Endothelial cell of umbilical vein (primary cell): ENCODE data around the gene COL15A1. TPM values are rescaled to one million over a fixed set of nuclear protein-coding genes. Genes with fewer than 3 reads are reported as not detected.

Source experiments
- BruUV-seq: library from RNA; stranded (reverse); fragments of 400-500 nt; replicated peaks from 2 replicates; lab custom pipeline; 2021; lab: Mats Ljungman, UMichigan
- CTCF ChIA-PET: fragments of 300-600, 350-600 bp; sonication (Branson Sonifier 250); formaldehyde crosslinking; loops from one replicate; lab custom pipeline; 2021; ENCODE audit warnings: antibody characterized with exemption, inconsistent platforms; lab: Charles Lee
- POLR2A ChIA-PET: fragments of 300-600, 350-600 bp; sonication (Branson Sonifier 250); formaldehyde crosslinking; loops from one replicate; lab custom pipeline; 2021; ENCODE audit warnings: antibody characterized with exemption, inconsistent platforms; lab: Charles Lee
- DNase-seq: peaks from one replicate; pipeline ENCODE4 v3.0.0-alpha.2; 2011; ENCODE audit warnings: low read depth, low spot score
- FAIRE-seq: peaks from 2 replicates; lab custom pipeline; 2011; peaks lifted over from hg19 to GRCh38; lab: Jason Lieb, UNC
- H2AFZ ChIP-seq: 2 replicates; pipeline ENCODE4 v1.6.0; 2012; ENCODE audit warnings: low read depth, low read length, control low read depth, inconsistent platforms
- H3K27ac ChIP-seq: 2 replicates; pipeline ENCODE4 v1.5.1; 2011; ENCODE audit warnings: low read depth, mild to moderate bottlenecking, control low read depth, low read length, moderate library complexity; ENCODE audit not compliant: insufficient read depth
- H3K27me3 ChIP-seq, 2 experiments: 2 replicates each; pipeline versions ENCODE4 v1.6.0 to v1.6.1; 2011; ENCODE audit warnings: low read length in 2 of 2, mixed read lengths in 1 of 2; ENCODE audit not compliant: control insufficient read depth in 2 of 2, insufficient read depth in 2 of 2
- H3K36me3 ChIP-seq, 2 experiments: 2 replicates in 1 of 2; 3 replicates in 1 of 2; pipeline ENCODE4 v1.5.1; 2011; ENCODE audit warnings: low read length in 2 of 2, mild to moderate bottlenecking in 1 of 2, moderate library complexity in 1 of 2; ENCODE audit not compliant: control insufficient read depth in 2 of 2, insufficient read depth in 2 of 2; ENCODE audit errors: extremely low read depth in 1 of 2
- H3K4me1 ChIP-seq: 3 replicates; pipeline ENCODE4 v1.5.1; 2011; ENCODE audit warnings: mild to moderate bottlenecking, low read length; ENCODE audit not compliant: control insufficient read depth, insufficient read depth; ENCODE audit errors: extremely low read depth
- H3K4me2 ChIP-seq: 2 replicates; pipeline ENCODE4 v1.6.1; 2011; ENCODE audit warnings: low read length, control low read depth, mixed read lengths; ENCODE audit not compliant: insufficient read depth
- H3K4me3 ChIP-seq, 3 experiments: fragments of 200-600 bp in 1 of 3; sonication (generic), shearing (Covaris generic) in 1 of 3; replicated peaks in 1 of 3; 2 replicates each; pipeline ENCODE4 v1.5.1; 2011 to 2016; ENCODE audit warnings: control low read depth in 3 of 3, low read length in 3 of 3, mild to moderate bottlenecking in 2 of 3, inconsistent platforms in 1 of 3, low read depth in 1 of 3, moderate library complexity in 1 of 3; ENCODE audit not compliant: insufficient read depth in 1 of 3
- H3K79me2 ChIP-seq: 2 replicates; pipeline ENCODE4 v1.6.0; 2012; ENCODE audit warnings: low read length, inconsistent platforms; ENCODE audit not compliant: control insufficient read depth, insufficient read depth
- H3K9ac ChIP-seq: replicated peaks from 2 replicates; pipeline ENCODE3; 2011; ENCODE audit warnings: low read length, control low read depth; ENCODE audit not compliant: insufficient read depth; ENCODE audit errors: extremely low read depth
- H3K9me1 ChIP-seq: replicated peaks from 3 replicates; pipeline ENCODE4 v1.6.0; 2011; ENCODE audit warnings: mild to moderate bottlenecking, low read length; ENCODE audit not compliant: control insufficient read depth, insufficient read depth; ENCODE audit errors: extremely low read depth
- H3K9me3 ChIP-seq: replicated peaks from 2 replicates; pipeline ENCODE4 v1.5.1; 2012; ENCODE audit warnings: low read length, inconsistent platforms; ENCODE audit not compliant: control insufficient read depth, insufficient read depth
- H4K20me1 ChIP-seq: replicated peaks from 2 replicates; pipeline ENCODE3; 2011; ENCODE audit warnings: mild to moderate bottlenecking, low read length; ENCODE audit not compliant: control insufficient read depth, insufficient read depth; ENCODE audit errors: extremely low read depth
- EZH2 ChIP-seq: IDR thresholded peaks from 2 replicates; pipeline ENCODE4 v1.6.1; 2012; ENCODE audit warnings: borderline replicate concordance, low read depth, mild to moderate bottlenecking, moderate library complexity, low read length, inconsistent platforms; ENCODE audit not compliant: severe bottlenecking
- FOS ChIP-seq: IDR thresholded peaks from 2 replicates; pipeline ENCODE4 v1.6.1; 2011; ENCODE audit warnings: mild to moderate bottlenecking, low read length, moderate library complexity, borderline replicate concordance; ENCODE audit not compliant: insufficient read depth
- GATA2 ChIP-seq: IDR thresholded peaks from 2 replicates; pipeline ENCODE4 v1.7.0; 2011; ENCODE audit warnings: low read depth, mild to moderate bottlenecking, moderate library complexity, mixed read lengths, low read length; ENCODE audit not compliant: insufficient read length, insufficient read depth
- JUN ChIP-seq: IDR thresholded peaks from 2 replicates; pipeline ENCODE4 v1.6.1; 2011; ENCODE audit warnings: borderline replicate concordance, low read depth; ENCODE audit not compliant: insufficient read length, insufficient read depth
- MYC ChIP-seq: IDR thresholded peaks from one replicate; pipeline ENCODE4 v1.6.1; 2011; ENCODE audit warnings: mild to moderate bottlenecking, low read depth, low read length
- POLR2A ChIP-seq: IDR thresholded peaks from 2 replicates; pipeline ENCODE4 v1.6.1; 2012; ENCODE audit warnings: low read depth, mild to moderate bottlenecking, control low read depth, low read length
- POLR2AphosphoS5 ChIP-seq: IDR thresholded peaks from 2 replicates; pipeline ENCODE4 v1.6.1; 2012; ENCODE audit warnings: low read depth, mild to moderate bottlenecking, control low read depth, low read length, moderate library complexity; ENCODE audit not compliant: insufficient read depth
- dilution Hi-C: fragments of 300-500 bp; cut with MboI; formaldehyde crosslinking; loops from one replicate; pipeline ENCODE4 v1.15.0; 2019; ENCODE audit warnings: low sequenced_read_pairs; ENCODE audit not compliant: extremely low pct_ligation_motif_present
- intact Hi-C: fragments of 100-400 bp; cut with micrococcal nuclease; formaldehyde crosslinking; loops from one replicate; pipeline ENCODE4 v1.10.0; 2022
- polyA plus RNA-seq, 4 experiments: library from polyadenylated mRNA; depleted of rRNA in 3 of 4; stranded (reverse) in 3 of 4; unstranded in 1 of 4; fragments of >200 nt; gene quantifications; 2 replicates each; pipeline versions ENCODE4 v1.2.1 to v1.2.3, GENCODE V29; 2011 to 2012; ENCODE audit warnings: missing spikeins in 1 of 4
- total RNA-seq: library from RNA; stranded (reverse); gene quantifications from 2 replicates; pipeline ENCODE4 v1.2.3, GENCODE V29; 2021
- TF ChIP-seq, protein P1 (sequence below): IDR thresholded peaks from 2 replicates; pipeline ENCODE4 v1.6.1; 2011; ENCODE audit not compliant: insufficient read depth, insufficient read length
- TF ChIP-seq, protein P2 (sequence below), 2 donors: IDR thresholded peaks; 1 replicate in 1 of 2; 2 replicates in 1 of 2; pipeline ENCODE4 v1.5.1; 2011; ENCODE audit warnings: low read length in 2 of 2, mild to moderate bottlenecking in 2 of 2, moderate library complexity in 2 of 2, control low read depth in 1 of 2, inconsistent platforms in 1 of 2, low read depth in 1 of 2; ENCODE audit not compliant: insufficient read depth in 1 of 2; ENCODE audit errors: extremely low read depth in 1 of 2

The COL15A1 gene
- total and polyA plus RNA-seq, 2 donors (not counting 3 experiments of a cell fraction or from before 2014, with no cell fraction given), result not detected

DNA sequence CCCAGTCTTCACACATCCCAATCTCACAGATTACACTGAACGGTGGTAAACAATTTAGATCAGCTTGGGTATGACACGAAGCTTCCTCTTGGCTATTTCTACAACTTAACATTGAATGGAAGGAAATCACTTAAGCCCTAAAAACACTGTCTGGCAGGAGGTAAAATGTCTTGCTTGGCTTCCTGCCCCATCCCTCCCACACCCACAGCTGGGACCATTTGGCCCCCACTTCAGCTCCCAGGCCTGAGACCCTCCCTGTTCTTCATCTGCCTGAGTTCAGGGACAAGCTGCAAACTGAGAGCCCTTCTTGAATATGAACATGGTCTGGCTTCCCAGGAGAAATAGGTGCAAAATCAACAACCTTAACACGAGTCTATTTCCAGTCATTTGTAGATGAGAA is 3.4 kb upstream of the COL15A1 start:
- Histone ChIP-seq H3K79me2 (no peaks in the 10 kb centered on the region), H3K9ac (no peak overlapping the region), H2AFZ (no peak overlapping the region), H3K36me3 (no peaks in the 10 kb centered on the region), H3K9me3 (no peaks in the 10 kb centered on the region), H3K4me3 (no peak overlapping the region), H3K4me1 (no peaks in the 10 kb centered on the region), H3K4me2 (no peak overlapping the region), H3K27me3 (peaks cover 28 to 34% of the 10 kb centered on the region in 2 experiments), H3K27ac (no peak overlapping the region), H4K20me1 (no peaks in the 10 kb centered on the region), H3K9me1 (no peaks in the 10 kb centered on the region)
- dilution Hi-C loops (no loop called here), intact Hi-C loops (no loop called here)
- CTCF ChIA-PET, result interaction anchor here (1.3 kb wide), 1 partner anchor 58 kb away, joined by 4 read pairs; no protein-coding TSS in a partner anchor
- no peak for TF ChIP-seq GATA2
- TF ChIP-seq, protein P1, sequence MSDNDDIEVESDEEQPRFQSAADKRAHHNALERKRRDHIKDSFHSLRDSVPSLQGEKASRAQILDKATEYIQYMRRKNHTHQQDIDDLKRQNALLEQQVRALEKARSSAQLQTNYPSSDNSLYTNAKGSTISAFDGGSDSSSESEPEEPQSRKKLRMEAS, result no peak
- TF ChIP-seq FOS, result no peak
- TF ChIP-seq EZH2, result no peak
- TF ChIP-seq JUN, result no peak
- no peak for TF ChIP-seq MYC
- no peak for TF ChIP-seq POLR2A
- TF ChIP-seq, protein P2, sequence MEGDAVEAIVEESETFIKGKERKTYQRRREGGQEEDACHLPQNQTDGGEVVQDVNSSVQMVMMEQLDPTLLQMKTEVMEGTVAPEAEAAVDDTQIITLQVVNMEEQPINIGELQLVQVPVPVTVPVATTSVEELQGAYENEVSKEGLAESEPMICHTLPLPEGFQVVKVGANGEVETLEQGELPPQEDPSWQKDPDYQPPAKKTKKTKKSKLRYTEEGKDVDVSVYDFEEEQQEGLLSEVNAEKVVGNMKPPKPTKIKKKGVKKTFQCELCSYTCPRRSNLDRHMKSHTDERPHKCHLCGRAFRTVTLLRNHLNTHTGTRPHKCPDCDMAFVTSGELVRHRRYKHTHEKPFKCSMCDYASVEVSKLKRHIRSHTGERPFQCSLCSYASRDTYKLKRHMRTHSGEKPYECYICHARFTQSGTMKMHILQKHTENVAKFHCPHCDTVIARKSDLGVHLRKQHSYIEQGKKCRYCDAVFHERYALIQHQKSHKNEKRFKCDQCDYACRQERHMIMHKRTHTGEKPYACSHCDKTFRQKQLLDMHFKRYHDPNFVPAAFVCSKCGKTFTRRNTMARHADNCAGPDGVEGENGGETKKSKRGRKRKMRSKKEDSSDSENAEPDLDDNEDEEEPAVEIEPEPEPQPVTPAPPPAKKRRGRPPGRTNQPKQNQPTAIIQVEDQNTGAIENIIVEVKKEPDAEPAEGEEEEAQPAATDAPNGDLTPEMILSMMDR (IDR thresholded peaks at IDR 0.05; ENCODE audit: extremely low read depth in 1 of 2, insufficient read depth in 1 of 2, low read depth in 1 of 2, low read length in 2 of 2), result no peak
- no peak for TF ChIP-seq POLR2AphosphoS5
- no peak for DNase-seq
- POLR2A ChIA-PET, result no interaction called here
- FAIRE-seq, result no peak
- no TSS peak for BruUV-seq
